HG02884 (cell line): ENCODE data around the gene PDCD7.
"Not testable (repeated sequence)": the region's sequence is repeated elsewhere in the genome, so short reads cannot be mapped to it uniquely, and the experiment has no call there.

Experiments
- ATAC-seq: cut with Tn5 transposase; IDR thresholded peaks from one replicate; pipeline ENCODE4 v1.9.1; 2021; ENCODE audit warnings: mild to moderate bottlenecking, moderate library complexity; ENCODE audit not compliant: unreplicated experiment

Gene PDCD7

GRCh38 chr15:65076486-65077290, 56.9 kb downstream of the PDCD7 start, which contains the start of gene KBTBD13:
TSS of gene KBTBD13 (plus strand) at chr15:65076746. CDS start at chr15:65076816, 70 bp downstream.
- ATAC-seq: no peak

GRCh38 chr15:65075607-65076395, 57.8 kb downstream of the PDCD7 start:
- ATAC-seq: not testable (repeated sequence)

GRCh38 chr15:65074946-65075345, 58.7 kb downstream of the PDCD7 start:
- not testable (repeated sequence) for ATAC-seq

GRCh38 chr15:65072617-65073016, 61.0 kb downstream of the PDCD7 start:
- no peak for ATAC-seq

GRCh38 chr15:65072027-65072426, 61.6 kb downstream of the PDCD7 start:
- ATAC-seq: no peak

GRCh38 chr15:65071381-65071811, 62.2 kb downstream of the PDCD7 start:
- no peak for ATAC-seq

GRCh38 chr15:65069779-65070546, 63.6 kb downstream of the PDCD7 start:
- ATAC-seq: no peak

- no peak for ATAC-seq
Measured at GRCh38 chr15:65069179-65069578, 64.4 kb downstream of the PDCD7 start.

GRCh38 chr15:65068403-65068788, 65.2 kb downstream of the PDCD7 start:
- no peak for ATAC-seq

GRCh38 chr15:65067645-65068402, 65.8 kb downstream of the PDCD7 start, which contains the start of gene RASL12:
TSS of gene RASL12 (minus strand) at chr15:65067991. CDS start at chr15:65067835, 156 bp downstream.
- ATAC-seq: no peak
